ENCODE results near the gene PNMA6E. TPM values are rescaled to one million over a fixed set of nuclear protein-coding genes. Genes with fewer than 3 reads are reported as not detected.

Gene PNMA6E
- total and polyA plus RNA-seq, 8 donors: not detected

DNA sequence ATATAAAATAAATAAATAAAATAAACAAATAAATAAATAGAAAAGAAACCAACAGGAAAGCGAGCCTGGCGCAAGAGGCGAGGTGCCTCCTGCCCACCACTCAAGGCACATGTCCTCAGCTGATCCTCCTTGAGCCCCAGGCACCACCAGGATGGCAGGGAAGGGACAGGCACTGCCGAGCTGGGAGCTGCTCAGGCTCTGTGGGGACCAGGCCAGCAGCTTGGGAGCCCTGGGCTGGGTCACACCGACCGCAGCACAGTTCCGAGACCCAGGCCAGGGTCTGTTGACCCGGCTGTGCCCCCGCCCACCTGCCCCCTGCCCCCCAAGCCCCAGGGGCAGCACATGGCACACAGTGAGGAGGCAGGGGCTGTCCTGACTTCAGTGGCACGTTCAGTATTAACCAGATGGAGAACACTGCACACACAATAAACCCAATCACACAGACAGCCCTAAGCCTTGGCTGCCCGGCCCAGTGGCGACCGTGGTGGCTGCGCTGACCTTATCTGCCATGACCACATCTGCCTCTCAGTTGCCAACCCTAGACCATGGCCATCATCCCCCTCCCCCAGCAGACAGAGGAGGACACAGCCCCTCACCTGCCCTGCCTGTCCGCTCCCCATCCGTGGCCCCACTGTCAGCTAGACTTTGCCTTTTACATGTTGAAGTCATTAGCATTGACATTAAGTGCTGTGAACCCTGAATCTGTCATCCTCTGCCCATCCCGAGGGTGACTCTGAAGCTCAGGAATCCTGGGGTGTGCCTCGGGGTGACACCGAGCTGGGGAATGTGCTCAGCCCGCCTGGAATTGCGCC, 47.6 kb upstream of the PNMA6E start:
- H3K9me3 ChIP-seq: no peaks in the 10 kb centered on the region
- intact Hi-C loops (cut with DNase I): no loop called here
- ATAC-seq (no peak), DNase-seq (no peak)
- H3K27me3 ChIP-seq: no peaks in the 10 kb centered on the region
- TF ChIP-seq CTCF (IDR thresholded peaks at IDR 0.05): no peak
- H3K27ac ChIP-seq: no peak overlapping the region
- no peak overlapping the region for H3K4me3 ChIP-seq
- no peaks in the 10 kb centered on the region for H3K4me1 ChIP-seq
- peaks cover 0 to 32% of the 10 kb centered on the region in 2 donors for H3K36me3 ChIP-seq

DNA sequence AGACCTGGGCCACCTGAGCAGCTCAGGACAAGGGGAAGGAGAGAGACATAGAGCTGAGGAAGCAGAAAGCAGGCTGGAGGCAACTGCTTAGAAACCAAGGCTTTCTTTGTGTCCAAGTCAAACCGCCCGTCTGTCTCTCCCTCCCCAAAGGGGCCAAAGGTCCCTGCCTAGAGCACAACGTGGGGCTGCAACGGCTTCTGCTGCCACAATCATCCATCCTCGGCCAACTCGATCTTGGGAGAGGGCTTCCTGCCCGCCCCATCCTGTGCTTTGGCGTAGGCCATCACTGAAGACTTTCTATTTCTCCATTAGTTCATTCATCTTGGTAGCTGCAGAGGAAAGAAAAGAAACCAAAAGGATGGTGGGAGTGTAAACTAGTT, 46.4 kb upstream of the PNMA6E start:
- intact Hi-C loops (cut with DNase I): no loop called here
- Histone ChIP-seq H3K4me3 (no peak overlapping the region), H3K27me3 (no peaks in the 10 kb centered on the region), H3K9me3 (no peaks in the 10 kb centered on the region), H3K4me1 (no peaks in the 10 kb centered on the region), H3K27ac (no peak overlapping the region), H3K36me3 (peaks cover 0 to 31% of the 10 kb centered on the region in 2 donors)
- no peak for ATAC-seq
- no peak for TF ChIP-seq CTCF (IDR thresholded peaks at IDR 0.05)
- no peak for DNase-seq

DNA sequence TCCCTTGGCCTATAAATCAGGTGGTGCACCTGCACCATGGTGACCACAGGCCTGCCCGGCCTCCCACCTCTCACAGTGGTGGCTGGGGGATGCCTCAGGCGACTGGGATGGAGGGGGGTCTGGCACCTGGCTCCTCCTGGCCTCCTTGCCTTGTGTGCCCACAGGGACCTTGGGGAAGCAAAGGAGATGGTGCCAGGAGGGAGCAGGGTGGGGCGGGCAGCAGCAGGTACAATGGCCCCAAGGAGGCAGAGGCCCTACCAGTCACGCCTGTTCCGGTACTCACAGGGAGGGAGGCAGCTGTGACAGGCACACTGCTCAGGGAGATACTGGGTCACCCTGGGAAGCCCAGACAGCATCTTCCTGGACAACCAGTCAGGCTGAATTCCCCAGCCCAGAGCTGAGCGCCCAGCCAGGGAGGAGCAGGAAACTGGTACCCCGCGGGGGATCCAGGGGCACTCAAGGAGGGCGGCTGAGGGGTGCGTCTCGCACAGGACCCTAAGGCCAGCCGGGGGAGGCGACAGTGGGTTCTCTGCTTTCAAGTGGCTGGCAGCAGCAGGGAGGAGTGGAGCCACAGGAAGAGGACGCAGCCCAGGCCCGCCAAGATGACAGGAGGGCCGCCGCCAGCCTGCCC, 45.9 kb upstream of the PNMA6E start:
- peak in 1 of 4 donors; percentile 43 for DNase-seq
- Histone ChIP-seq H3K4me3 (no peak overlapping the region), H3K27ac (no peak overlapping the region), H3K9me3 (no peaks in the 10 kb centered on the region), H3K4me1 (no peaks in the 10 kb centered on the region), H3K27me3 (no peaks in the 10 kb centered on the region), H3K36me3 (peaks cover 0 to 31% of the 10 kb centered on the region in 2 donors)
- no peak for ATAC-seq
- intact Hi-C loops (cut with DNase I): no loop called here
- TF ChIP-seq CTCF (IDR thresholded peaks at IDR 0.05): no peak

DNA sequence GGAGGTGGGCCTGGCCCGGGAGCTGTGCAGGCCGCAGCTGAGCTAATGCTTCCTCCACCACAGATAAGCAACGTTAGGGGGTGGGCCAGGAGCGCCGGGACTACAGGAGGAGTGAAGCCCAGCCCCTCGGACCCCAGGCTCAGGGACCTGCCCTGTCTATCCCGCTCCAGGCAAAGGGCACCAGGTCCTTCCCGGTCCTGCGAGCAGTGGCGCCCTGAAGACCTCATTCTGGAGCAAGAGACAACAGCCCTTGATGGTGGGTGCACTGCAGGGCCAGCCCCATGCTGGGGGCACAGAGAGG, 45.4 kb upstream of the PNMA6E start:
- H3K9me3 ChIP-seq: no peaks in the 10 kb centered on the region
- intact Hi-C loops (cut with DNase I): no loop called here
- H3K4me3 ChIP-seq: no peak overlapping the region
- DNase-seq: no peak
- no peak for TF ChIP-seq CTCF (IDR thresholded peaks at IDR 0.05)
- no peak overlapping the region for H3K27ac ChIP-seq
- peaks cover 0 to 28% of the 10 kb centered on the region in 2 donors for H3K36me3 ChIP-seq
- no peaks in the 10 kb centered on the region for H3K27me3 ChIP-seq
- ATAC-seq: no peak
- H3K4me1 ChIP-seq: no peaks in the 10 kb centered on the region

DNA sequence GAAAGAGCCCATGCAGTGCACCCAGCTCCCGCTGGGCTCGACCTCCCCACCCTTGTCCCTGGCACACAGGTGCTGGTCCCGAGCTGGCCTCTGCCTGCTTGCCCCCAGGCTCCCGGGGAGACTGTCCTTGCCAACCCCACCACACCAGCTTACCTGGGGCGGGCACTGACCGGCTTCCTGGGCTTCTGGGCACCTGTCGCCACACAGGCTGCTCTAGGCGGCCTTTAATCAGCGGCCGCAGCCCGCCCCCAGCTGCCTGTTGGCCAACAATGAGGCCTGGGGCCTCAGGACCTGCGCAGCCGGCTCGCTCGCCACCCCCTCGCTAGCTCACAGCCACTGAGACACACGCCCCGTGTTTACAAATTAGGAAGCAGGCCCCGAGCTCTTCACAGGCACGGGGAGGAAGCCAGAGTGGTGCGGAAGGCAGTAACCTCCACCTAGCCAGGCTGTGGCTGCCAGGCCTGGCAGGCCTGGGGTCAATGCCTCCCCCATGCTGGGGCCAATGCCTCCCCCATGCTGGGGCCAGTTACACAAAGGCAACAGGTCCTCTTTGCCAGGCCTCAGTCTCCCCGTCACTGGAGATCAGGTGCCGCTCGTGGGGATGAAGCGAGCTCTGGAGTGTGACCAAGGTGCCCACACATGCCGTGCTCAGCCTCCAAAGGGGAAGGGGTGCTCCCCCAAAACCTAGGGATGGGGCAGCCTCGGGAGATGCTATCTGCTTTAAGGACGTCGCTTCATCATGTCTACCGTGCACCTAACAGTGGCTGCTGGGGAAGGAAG, 44.9 kb upstream of the PNMA6E start, which contains the start of gene TREX2:
TSS of gene TREX2 (minus strand) at position 201 of the 780 bp plus-strand sequence. CDS start 626 bp downstream, outside the sequence.
- no peaks in the 10 kb centered on the region for H3K4me1 ChIP-seq
- no peaks in the 10 kb centered on the region for H3K9me3 ChIP-seq
- intact Hi-C loops (cut with DNase I): no loop called here
- H3K36me3 ChIP-seq: peaks cover 0 to 26% of the 10 kb centered on the region in 2 donors
- no peak for ATAC-seq
- no peaks in the 10 kb centered on the region for H3K27me3 ChIP-seq
- no peak within 1 kb of the TSS for H3K4me3 ChIP-seq
- DNase-seq: peak in 1 of 4 donors; percentile 46
- no peak within 1 kb of the TSS for H3K27ac ChIP-seq
- TF ChIP-seq CTCF (IDR thresholded peaks at IDR 0.05): no peak
